Measurements from ENCODE around the gene KRTAP10-12. TPM values are rescaled to one million over a fixed set of nuclear protein-coding genes. Genes with fewer than 3 reads are reported as not detected.

The KRTAP10-12 gene
- total RNA-seq, 4 donors from 2014 or later: not detected

GRCh38 chr21:44741921-44742320, 44.9 kb downstream of the KRTAP10-12 start:
- 92% methylated on average over 3 of the region's 3 CpGs for WGBS
- DNase-seq (ENCODE audit: extremely low spot score): no peak
- Histone ChIP-seq H3K9me3 (peaks cover 0 to 31% (median 23%) of the 10 kb centered on the region in 4 donors), H3K4me3 (no peak overlapping the region), H3K4me1 (no peaks in the 10 kb centered on the region), H3K36me3 (no peaks in the 10 kb centered on the region), H3K27me3 (no peaks in the 10 kb centered on the region), H3K27ac (replicated peaks in 1 of 4) (no peak overlapping the region)
- TF ChIP-seq CTCF (IDR thresholded peaks at IDR 0.05) (no peak), POLR2A (IDR thresholded peaks at IDR 0.05; ENCODE audit: low read depth) (no peak), EP300 (IDR thresholded peaks at IDR 0.05) (no peak), POLR2AphosphoS5 (IDR thresholded peaks at IDR 0.05) (no peak)
- intact Hi-C loops (cut with DNase I): no loop called here

GRCh38 chr21:44742418-44743153, 45.6 kb downstream of the KRTAP10-12 start:
- intact Hi-C loops (cut with DNase I): no loop called here

More at GRCh38 chr21:44742418-44743153, 45.6 kb downstream of the KRTAP10-12 start:
- Histone ChIP-seq H3K9me3 (peaks cover 0 to 24% (median 16%) of the 10 kb centered on the region in 4 donors), H3K4me3 (no peak overlapping the region), H3K36me3 (no peaks in the 10 kb centered on the region), H3K27ac (replicated peaks in 1 of 4) (no peak overlapping the region), H3K4me1 (no peaks in the 10 kb centered on the region), H3K27me3 (no peaks in the 10 kb centered on the region)
- 87% methylated on average over 1 of the region's 1 CpG for WGBS
- DNase-seq (ENCODE audit: extremely low spot score): no peak
- TF ChIP-seq CTCF (IDR thresholded peaks at IDR 0.05) (no peak), EP300 (IDR thresholded peaks at IDR 0.05) (no peak), POLR2A (IDR thresholded peaks at IDR 0.05; ENCODE audit: low read depth) (no peak), POLR2AphosphoS5 (IDR thresholded peaks at IDR 0.05) (no peak)

Small RNA genes lying within 50 kb of the gene (small RNA-seq; reads per million reads assigned to genes)
- gene KRTAP12-6P: 0 reads per million in 3 donors

Other genes starting within 250 kb of the KRTAP10-12 start
- gene LRRC3, start 241.7 kb upstream of the KRTAP10-12 start, total RNA-seq: 1 to 10 TPM; 3.3 to 6.6 (median 5.3) TPM
- not detected for gene KRTAP10-1, start 157.0 kb upstream of the KRTAP10-12 start, total RNA-seq
- gene KRTAP10-2, start 145.7 kb upstream of the KRTAP10-12 start, total RNA-seq: not detected
- not detected for gene KRTAP10-3, start 138.4 kb upstream of the KRTAP10-12 start, total RNA-seq
- not detected for gene KRTAP10-4, start 123.4 kb upstream of the KRTAP10-12 start, total RNA-seq
- gene KRTAP10-5, start 116.6 kb upstream of the KRTAP10-12 start, total RNA-seq: not detected
- not detected for gene KRTAP10-6, start 104.7 kb upstream of the KRTAP10-12 start, total RNA-seq
- gene KRTAP10-7, start 96.6 kb upstream of the KRTAP10-12 start, total RNA-seq: not detected
- not detected for gene KRTAP10-8, start 85.1 kb upstream of the KRTAP10-12 start, total RNA-seq
- gene KRTAP10-9, start 70.1 kb upstream of the KRTAP10-12 start, total RNA-seq: not detected
- not detected for gene KRTAP10-10, start 59.8 kb upstream of the KRTAP10-12 start, total RNA-seq
- not detected for gene KRTAP10-11, start 50.8 kb upstream of the KRTAP10-12 start, total RNA-seq
- gene KRTAP12-4, start 42.5 kb upstream of the KRTAP10-12 start, total RNA-seq: not detected
- not detected for gene KRTAP12-3, start 39.2 kb upstream of the KRTAP10-12 start, total RNA-seq
- not detected for gene KRTAP12-2, start 30.2 kb upstream of the KRTAP10-12 start, total RNA-seq
- not detected for gene KRTAP12-1, start 15.0 kb upstream of the KRTAP10-12 start, total RNA-seq
- under 1 TPM in 2 of 4 donors, not detected in 2; under 0.01 to 0.23 TPM for gene TSPEAR, start 14.4 kb downstream of the KRTAP10-12 start, total RNA-seq
- 100 to 1,000 TPM in 1 of 4 donors, 10 to 100 TPM in 3; 74.4 to 174 (median 81.7) TPM for gene UBE2G2, start 104.6 kb downstream of the KRTAP10-12 start, total RNA-seq
- 10 to 100 TPM; 46.1 to 52.2 (median 48.6) TPM for gene SUMO3, start 120.9 kb downstream of the KRTAP10-12 start, total RNA-seq
- gene PTTG1IP, start 176.5 kb downstream of the KRTAP10-12 start, total RNA-seq: 100 to 1,000 TPM; 222 to 382 (median 302) TPM
- gene ITGB2, start 223.7 kb downstream of the KRTAP10-12 start, total RNA-seq: 100 to 1,000 TPM in 1 of 4 donors, 10 to 100 TPM in 3; 33.2 to 110 (median 44.0) TPM
- 10 to 100 TPM; 20.8 to 59.3 (median 27.6) TPM for gene SLX9, start 242.9 kb downstream of the KRTAP10-12 start, total RNA-seq